ENCODE data around the gene GDE1. TPM values are rescaled to one million over a fixed set of nuclear protein-coding genes. Genes with fewer than 3 reads are reported as not detected.

The GDE1 gene
- total RNA-seq, 1 experiment from 2014 or later: 48.6 TPM

DNA sequence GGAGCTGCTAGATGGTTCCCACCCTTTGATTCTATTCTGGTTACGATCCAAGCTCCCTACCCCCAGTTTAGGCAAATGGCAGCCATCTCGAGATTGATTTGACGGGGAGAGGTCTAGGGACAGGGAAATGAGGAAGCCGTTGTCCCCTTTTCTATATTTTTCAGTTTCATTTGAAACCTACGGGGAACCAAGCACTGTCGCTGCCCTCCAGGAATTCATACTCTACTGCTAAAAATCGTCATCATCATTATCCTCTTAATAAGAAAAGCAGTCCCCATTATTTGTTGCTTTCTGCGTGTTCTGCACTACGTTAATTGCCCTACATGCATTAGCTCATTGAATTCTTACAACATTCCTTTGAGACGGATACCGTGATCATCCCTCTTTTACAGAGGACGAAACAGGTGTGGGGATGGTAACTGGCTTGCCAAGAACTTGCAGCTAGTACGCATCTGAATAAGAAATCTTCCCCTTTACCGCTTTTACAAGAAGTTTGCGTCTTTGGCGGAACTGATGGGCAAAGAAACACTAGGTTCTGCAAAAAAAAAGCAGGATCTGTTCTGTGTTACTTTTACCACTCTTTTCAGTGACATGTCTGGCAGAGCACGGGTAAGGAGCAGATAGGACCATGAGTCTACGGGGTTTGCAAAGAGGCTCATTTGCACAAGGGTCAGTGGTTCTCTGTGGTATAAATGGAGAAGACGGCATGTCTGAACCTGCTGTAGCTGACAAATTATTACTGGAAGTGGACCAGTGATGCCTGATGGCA, 2.9 kb upstream of the GDE1 start:
- Histone ChIP-seq H2BK12ac (ENCODE audit: insufficient read length, low read depth, low read length) (no peak overlapping the region), H4K20me1 (ENCODE audit: control insufficient read depth, insufficient read depth, insufficient read length) (no peaks in the 10 kb centered on the region), H2BK20ac (ENCODE audit: low read depth, low read length, poor library complexity, severe bottlenecking) (no peak overlapping the region), H3K4me2 (ENCODE audit: insufficient read depth, insufficient read length, low read length) (peak overlapping the region; percentile 100), H2AK5ac (ENCODE audit: insufficient read length, low read length) (no peak overlapping the region), H3K79me1 (ENCODE audit: insufficient read depth, low read depth, low read length, poor library complexity, severe bottlenecking) (no peaks in the 10 kb centered on the region), H3K9ac (ENCODE audit: extremely low read depth, insufficient read length, low read length) (peak overlapping the region; percentile 71), H2BK5ac (ENCODE audit: insufficient read length, low read length) (no peak overlapping the region), H3K18ac (ENCODE audit: insufficient read length, low read depth, low read length) (no peak overlapping the region), H3K23ac (ENCODE audit: insufficient read length, low read depth, low read length) (no peak overlapping the region), H4K5ac (ENCODE audit: insufficient read length, low read depth, low read length) (no peak overlapping the region), H3K79me2 (ENCODE audit: insufficient read depth, low read length) (peaks cover 7% of the 10 kb centered on the region; the same call in 1 of the 2 replicates), H2BK15ac (ENCODE audit: low read depth, low read length) (no peak overlapping the region), H2BK120ac (ENCODE audit: low read depth, low read length, poor library complexity, severe bottlenecking) (no peak overlapping the region), H3K23me2 (ENCODE audit: insufficient read length, low read depth, low read length, poor library complexity, severe bottlenecking) (peaks cover 18% of the 10 kb centered on the region), H3K56ac (ENCODE audit: insufficient read length, low read depth, low read length) (no peak overlapping the region), H3K14ac (ENCODE audit: insufficient read depth, low read length) (no peak overlapping the region), H4K91ac (ENCODE audit: insufficient read length, low read depth, low read length) (no peak overlapping the region), H3T11ph (ENCODE audit: low read length) (no peak overlapping the region), H4K8ac (replicated peaks; ENCODE audit: insufficient read length, low read depth, low read length) (no peak overlapping the region), H3K4ac (ENCODE audit: low read depth, low read length) (no peak overlapping the region), H3K27ac (ENCODE audit: insufficient read length, low read depth, low read length) (no peak overlapping the region), H2AFZ (ENCODE audit: low read length) (peak overlapping the region; percentile 11), H3K9me3 (ENCODE audit: control insufficient read depth, low read depth, low read length) (no peaks in the 10 kb centered on the region), H3K4me1 (ENCODE audit: insufficient read depth, low read length) (0 out of 2 replicates have a peak, but pooled peaks cover 3% of the 10 kb centered on the region), H3K27me3 (ENCODE audit: insufficient read depth, low read length) (no peaks in the 10 kb centered on the region)
- TF ChIP-seq CTCF (conservative IDR thresholded peaks at IDR 0.05): no peak
- DNase-seq: no peak
- Mint-ChIP-seq H3K27ac (peak overlapping the region in 2 of 3 experiments; percentile 91 to 94; a peak in 5 of 7 replicates), H3K9me3 (no peaks in the 10 kb centered on the region), H3K36me3 (ENCODE audit: insufficient read depth in 1 of 3, low read depth in 3 of 3) (peaks cover 1 to 12% (median 11%) of the 10 kb centered on the region in 3 experiments; a peak in 5 of 7 replicates), H3K4me1 (peaks cover 40 to 42% of the 10 kb centered on the region in 2 experiments), H3K27me3 (ENCODE audit: low read depth) (no peaks in the 10 kb centered on the region), H3K4me3 (peak overlapping the region; percentile 91 to 96)
- WGBS (ENCODE audit: extremely low coverage, insufficient read length, low lambda C conversion rate): no CpG with 5 or more reads among the region's 19 CpGs
